ENCODE results near the gene TRIM47. TPM values are rescaled to one million over a fixed set of nuclear protein-coding genes. Genes with fewer than 3 reads are reported as not detected.

The TRIM47 gene
- total RNA-seq, 2 donors from 2014 or later, result 21.3 to 62.9 TPM

GRCh38 chr17:75901727-75902126, 23.3 kb upstream of the TRIM47 start:
- Histone ChIP-seq H3K9me3 (no peaks in the 10 kb centered on the region), H3K27me3 (replicated peaks; ENCODE audit: insufficient read depth) (no peaks in the 10 kb centered on the region), H3K36me3 (peaks cover 9 to 18% of the 10 kb centered on the region in 2 donors), H3K4me1 (replicated peaks) (peaks cover 3% of the 10 kb centered on the region), H3K27ac (no peak overlapping the region), H3K4me3 (no peak overlapping the region)
- intact Hi-C loops (cut with DNase I), result no loop called here
- no peak for DNase-seq (ENCODE audit: low spot score)
- TF ChIP-seq POLR2AphosphoS5 (IDR thresholded peaks at IDR 0.05), result no peak
- no peak for TF ChIP-seq POLR2A (IDR thresholded peaks at IDR 0.05)
- no peak for TF ChIP-seq CTCF (IDR thresholded peaks at IDR 0.05)
- WGBS, result 88% methylated on average over 15 of the region's 18 CpGs

GRCh38 chr17:75900691-75901533, 22.5 kb upstream of the TRIM47 start:
- H3K27ac ChIP-seq, result no peak overlapping the region
- WGBS, result 89% methylated on average over 13 of the region's 13 CpGs
- peaks cover 3% of the 10 kb centered on the region for H3K4me1 ChIP-seq (replicated peaks)
- DNase-seq (ENCODE audit: low spot score), result no peak
- peaks cover 9 to 18% of the 10 kb centered on the region in 2 donors for H3K36me3 ChIP-seq
- H3K9me3 ChIP-seq, result no peaks in the 10 kb centered on the region
- TF ChIP-seq POLR2A (IDR thresholded peaks at IDR 0.05) (no peak), CTCF (IDR thresholded peaks at IDR 0.05) (no peak), POLR2AphosphoS5 (IDR thresholded peaks at IDR 0.05) (no peak)
- intact Hi-C loops (cut with DNase I), result no loop called here
- no peak overlapping the region for H3K4me3 ChIP-seq
- no peaks in the 10 kb centered on the region for H3K27me3 ChIP-seq (replicated peaks; ENCODE audit: insufficient read depth)

GRCh38 chr17:75899767-75900468, 21.5 kb upstream of the TRIM47 start:
- Histone ChIP-seq H3K36me3 (peaks cover 9 to 18% of the 10 kb centered on the region in 2 donors), H3K27me3 (replicated peaks; ENCODE audit: insufficient read depth) (no peaks in the 10 kb centered on the region), H3K27ac (no peak overlapping the region), H3K4me3 (no peak overlapping the region), H3K4me1 (replicated peaks) (peaks cover 5% of the 10 kb centered on the region), H3K9me3 (no peaks in the 10 kb centered on the region)
- no peak for DNase-seq (ENCODE audit: low spot score)
- TF ChIP-seq CTCF (IDR thresholded peaks at IDR 0.05) (no peak), POLR2AphosphoS5 (IDR thresholded peaks at IDR 0.05) (no peak)
- intact Hi-C loops (cut with DNase I), result loop anchor here (5.0 kb wide), 1 partner anchor 113 kb away; no protein-coding TSS in a partner anchor
- 96% methylated on average over 15 of the region's 23 CpGs for WGBS

GRCh38 chr17:75899353-75899752, 21.0 kb upstream of the TRIM47 start:
- peaks cover 5% of the 10 kb centered on the region for H3K4me1 ChIP-seq (replicated peaks)
- no peaks in the 10 kb centered on the region for H3K9me3 ChIP-seq
- H3K27me3 ChIP-seq (replicated peaks; ENCODE audit: insufficient read depth), result no peaks in the 10 kb centered on the region
- no peak overlapping the region for H3K27ac ChIP-seq
- no peak for DNase-seq (ENCODE audit: low spot score)
- H3K4me3 ChIP-seq, result no peak overlapping the region
- intact Hi-C loops (cut with DNase I), result loop anchor here (5.0 kb wide), 1 partner anchor 112 kb away; no protein-coding TSS in a partner anchor
- TF ChIP-seq POLR2AphosphoS5 (IDR thresholded peaks at IDR 0.05) (no peak), CTCF (IDR thresholded peaks at IDR 0.05) (no peak), POLR2A (IDR thresholded peaks at IDR 0.05) (no peak)
- peaks cover 9 to 18% of the 10 kb centered on the region in 2 donors for H3K36me3 ChIP-seq
- WGBS, result 79% methylated on average over 13 of the region's 13 CpGs

Measured in prostate gland (tissue), 2 donors.